ENCODE measurements around the gene TRIM7. TPM values are rescaled to one million over a fixed set of nuclear protein-coding genes. Genes with fewer than 3 reads are reported as not detected.

The TRIM7 gene
- total and polyA plus RNA-seq, 9 of the 15 experiments (the other 6 are each of a cell fraction or from before 2014, with no cell fraction given): 2.6 to 14.9 (median 8.9) TPM

- TF ChIP-seq GMEB1 (CRISPR knock-in tag; IDR thresholded peaks at IDR 0.05) (no peak), ZBED1 (IDR thresholded peaks at IDR 0.05) (no peak), ETS1 (conservative IDR thresholded peaks at IDR 0.05; ENCODE audit: control insufficient read depth, low read depth, low read length) (no peak; the same call in 1 of the 2 replicates), HMBOX1 (IDR thresholded peaks at IDR 0.05) (no peak), ZNF707 (CRISPR knock-in tag; conservative IDR thresholded peaks at IDR 0.05) (no peak), RBM22 (IDR thresholded peaks at IDR 0.05; ENCODE audit: low read depth, low read length, poor library complexity, severe bottlenecking) (no peak), HMGN3 (IDR thresholded peaks at IDR 0.05; ENCODE audit: borderline replicate concordance, extremely low read depth, insufficient read length, low read depth, low read length) (no peak), IRF2 (CRISPR knock-in tag; IDR thresholded peaks at IDR 0.05) (no peak), RAD21 (CRISPR knock-in tag; conservative IDR thresholded peaks at IDR 0.05 in 1 of 2, IDR thresholded peaks at IDR 0.05 in 1 of 2) (no peak), PBX2 (CRISPR knock-in tag; IDR thresholded peaks at IDR 0.05; ENCODE audit: low read depth) (no peak), PBX2 (tag; conservative IDR thresholded peaks at IDR 0.05; ENCODE audit: low read depth) (no peak), ZNF197 (CRISPR knock-in tag; IDR thresholded peaks at IDR 0.05; ENCODE audit: low read depth) (no peak), ZNF79 (CRISPR knock-in tag; IDR thresholded peaks at IDR 0.05; ENCODE audit: low read depth) (no peak), ZNF23 (CRISPR knock-in tag; IDR thresholded peaks at IDR 0.05) (no peak), ZNF395 (CRISPR knock-in tag; IDR thresholded peaks at IDR 0.05) (0 out of 2 replicates have a peak, but pooled peaks have one; percentile 63), TCFL5 (CRISPR knock-in tag; conservative IDR thresholded peaks at IDR 0.05) (no peak)
Observed at GRCh38 chr5:181204826-181205760, at the start of gene TRIM7 (continued).
